Measurements from ENCODE around the gene TH. TPM values are rescaled to one million over a fixed set of nuclear protein-coding genes. Genes with fewer than 3 reads are reported as not detected.
A peak's percentile ranks its signal among the peaks of the same experiment; 100 is the strongest.

The TH gene
- total and polyA plus RNA-seq, 2 experiments from 2014 or later, result not detected

DNA sequence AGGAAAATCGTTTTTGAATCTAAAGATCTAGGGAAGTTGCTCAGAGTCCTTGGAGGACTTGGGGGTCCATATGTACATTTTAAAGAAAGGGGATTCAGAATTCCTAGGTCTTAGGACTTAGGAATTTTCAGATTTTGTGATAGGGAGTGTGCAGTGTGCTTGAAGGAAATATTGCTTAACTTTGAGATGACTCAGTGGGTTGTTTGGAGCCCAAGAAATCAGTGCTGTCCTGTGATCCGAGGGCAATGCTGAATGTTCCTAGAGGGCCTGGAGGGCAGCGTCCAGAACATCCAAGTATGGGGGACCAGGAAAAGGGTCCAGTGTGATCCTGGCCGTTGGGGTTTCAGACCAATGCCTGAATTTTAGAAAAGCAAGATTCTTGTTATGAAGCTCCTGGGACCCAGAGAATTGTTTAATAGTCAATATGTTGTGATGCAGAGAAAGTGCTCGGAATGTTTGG, 29.3 kb downstream of the TH start:
- Histone ChIP-seq H3K9me3 (ENCODE audit: low read depth) (no peaks in the 10 kb centered on the region), H3K27ac (no peak overlapping the region), H3K4me1 (ENCODE audit: low read depth) (no peaks in the 10 kb centered on the region), H3K4me3 (no peak overlapping the region), H3K36me3 (no peaks in the 10 kb centered on the region), H3K27me3 (peaks cover 100% of the 10 kb centered on the region)
- TF ChIP-seq, protein P1, sequence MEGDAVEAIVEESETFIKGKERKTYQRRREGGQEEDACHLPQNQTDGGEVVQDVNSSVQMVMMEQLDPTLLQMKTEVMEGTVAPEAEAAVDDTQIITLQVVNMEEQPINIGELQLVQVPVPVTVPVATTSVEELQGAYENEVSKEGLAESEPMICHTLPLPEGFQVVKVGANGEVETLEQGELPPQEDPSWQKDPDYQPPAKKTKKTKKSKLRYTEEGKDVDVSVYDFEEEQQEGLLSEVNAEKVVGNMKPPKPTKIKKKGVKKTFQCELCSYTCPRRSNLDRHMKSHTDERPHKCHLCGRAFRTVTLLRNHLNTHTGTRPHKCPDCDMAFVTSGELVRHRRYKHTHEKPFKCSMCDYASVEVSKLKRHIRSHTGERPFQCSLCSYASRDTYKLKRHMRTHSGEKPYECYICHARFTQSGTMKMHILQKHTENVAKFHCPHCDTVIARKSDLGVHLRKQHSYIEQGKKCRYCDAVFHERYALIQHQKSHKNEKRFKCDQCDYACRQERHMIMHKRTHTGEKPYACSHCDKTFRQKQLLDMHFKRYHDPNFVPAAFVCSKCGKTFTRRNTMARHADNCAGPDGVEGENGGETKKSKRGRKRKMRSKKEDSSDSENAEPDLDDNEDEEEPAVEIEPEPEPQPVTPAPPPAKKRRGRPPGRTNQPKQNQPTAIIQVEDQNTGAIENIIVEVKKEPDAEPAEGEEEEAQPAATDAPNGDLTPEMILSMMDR (IDR thresholded peaks at IDR 0.05; ENCODE audit: low read depth, low read length), result no peak
- peak in 1 of 2 donors; percentile 56 for DNase-seq (ENCODE audit: low read depth in 1 of 2, low spot score in 1 of 2)

DNA sequence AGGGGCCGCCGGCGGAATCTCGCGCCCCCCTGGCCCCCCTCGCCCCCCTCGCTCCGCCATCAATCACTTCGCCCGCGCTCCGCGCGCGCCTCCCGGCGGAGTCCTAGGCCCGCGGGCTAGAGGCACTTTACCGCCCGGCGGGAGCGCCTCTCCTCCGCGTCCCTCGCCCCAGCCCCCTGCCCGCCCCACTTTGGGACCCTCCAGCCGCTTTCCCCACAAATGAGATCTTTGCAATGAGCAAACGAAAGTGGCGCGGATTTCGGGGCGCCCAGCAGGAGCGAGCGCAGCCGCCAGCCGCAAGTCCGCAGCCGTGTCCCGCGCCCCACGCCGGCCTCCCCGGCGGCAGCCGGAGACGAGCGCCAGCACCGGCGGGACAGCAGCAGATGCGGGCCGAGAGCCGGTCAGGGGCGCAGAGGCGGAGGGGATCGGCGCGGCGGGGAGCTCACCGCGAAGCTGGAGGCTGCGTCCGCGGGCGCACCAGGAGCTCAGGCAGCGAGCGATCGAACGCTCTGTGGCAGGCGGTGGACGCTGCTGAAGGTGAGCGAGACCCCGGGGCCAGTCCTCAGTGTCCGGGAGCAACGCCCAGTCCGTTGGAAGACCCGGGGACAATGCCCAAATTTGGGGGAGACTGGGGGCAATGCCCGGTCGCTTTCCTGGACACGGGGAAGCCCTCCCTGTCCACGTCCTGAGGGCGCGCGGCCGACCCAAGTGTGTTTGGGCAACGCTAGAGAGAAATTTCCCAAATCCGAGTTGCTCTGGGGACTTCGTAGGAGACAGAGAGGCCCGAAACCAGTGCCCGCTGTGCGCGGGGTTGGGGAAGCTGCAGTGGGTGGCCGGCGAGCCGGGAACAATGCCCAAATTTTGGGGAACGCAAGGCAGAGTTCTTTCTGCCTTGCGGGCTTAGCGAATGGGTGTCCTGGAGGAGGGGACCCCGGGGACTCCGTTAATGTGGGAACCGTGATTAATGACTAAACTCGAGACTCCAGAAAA, 30.9 kb downstream of the TH start:
- Histone ChIP-seq H3K4me1 (ENCODE audit: low read depth) (no peaks in the 10 kb centered on the region), H3K27ac (no peak overlapping the region), H3K27me3 (peaks cover 85% of the 10 kb centered on the region), H3K4me3 (peak overlapping the region; percentile 34), H3K9me3 (ENCODE audit: low read depth) (no peaks in the 10 kb centered on the region), H3K36me3 (no peaks in the 10 kb centered on the region)
- TF ChIP-seq, protein P1 (IDR thresholded peaks at IDR 0.05; ENCODE audit: low read depth, low read length), result no peak
- peak in 1 of 2 donors; percentile 56 for DNase-seq (ENCODE audit: low read depth in 1 of 2, low spot score in 1 of 2)

DNA sequence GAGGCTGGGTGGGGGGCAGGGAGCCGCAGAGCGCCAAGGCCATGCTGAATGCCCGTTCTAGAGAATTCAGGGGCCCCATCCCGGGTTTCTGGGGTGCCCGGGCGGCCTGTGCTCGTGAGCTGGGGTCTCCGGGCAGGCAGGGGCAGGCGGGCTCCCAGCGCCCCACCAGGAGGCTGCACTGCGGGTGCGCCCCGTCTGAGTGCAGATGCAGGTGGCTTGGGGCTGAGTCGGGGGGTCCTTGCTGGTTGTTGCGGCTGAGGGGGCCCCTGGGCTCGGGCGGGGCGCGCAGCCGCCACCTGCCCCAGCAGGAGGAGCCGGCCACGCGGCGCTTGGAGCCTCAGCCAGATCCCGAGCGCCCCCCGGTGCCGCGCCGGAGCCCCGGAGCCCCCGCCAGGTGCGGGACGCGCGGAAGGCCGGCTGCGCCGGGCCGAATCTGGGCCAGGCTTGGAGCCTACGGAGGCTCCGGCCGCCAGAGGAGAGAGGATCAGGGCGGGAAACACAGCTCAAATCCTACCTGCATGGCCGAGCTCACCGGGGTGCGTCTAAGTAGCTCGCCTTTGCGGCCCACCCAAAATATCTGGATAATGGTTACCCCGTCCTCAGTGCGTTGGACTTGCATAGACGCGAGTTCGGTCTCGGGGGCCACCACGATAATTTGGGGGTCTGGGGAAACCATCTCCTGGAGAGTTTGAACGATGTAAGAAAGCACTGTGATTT, 31.8 kb downstream of the TH start:
- Histone ChIP-seq H3K27ac (no peak overlapping the region), H3K9me3 (ENCODE audit: low read depth) (no peaks in the 10 kb centered on the region), H3K36me3 (no peaks in the 10 kb centered on the region), H3K27me3 (peaks cover 75% of the 10 kb centered on the region), H3K4me1 (ENCODE audit: low read depth) (no peaks in the 10 kb centered on the region), H3K4me3 (peak overlapping the region; percentile 34)
- peak in 1 of 2 donors; percentile 48 for DNase-seq (ENCODE audit: low read depth in 1 of 2, low spot score in 1 of 2)
- TF ChIP-seq, protein P1 (IDR thresholded peaks at IDR 0.05; ENCODE audit: low read depth, low read length), result no peak

DNA sequence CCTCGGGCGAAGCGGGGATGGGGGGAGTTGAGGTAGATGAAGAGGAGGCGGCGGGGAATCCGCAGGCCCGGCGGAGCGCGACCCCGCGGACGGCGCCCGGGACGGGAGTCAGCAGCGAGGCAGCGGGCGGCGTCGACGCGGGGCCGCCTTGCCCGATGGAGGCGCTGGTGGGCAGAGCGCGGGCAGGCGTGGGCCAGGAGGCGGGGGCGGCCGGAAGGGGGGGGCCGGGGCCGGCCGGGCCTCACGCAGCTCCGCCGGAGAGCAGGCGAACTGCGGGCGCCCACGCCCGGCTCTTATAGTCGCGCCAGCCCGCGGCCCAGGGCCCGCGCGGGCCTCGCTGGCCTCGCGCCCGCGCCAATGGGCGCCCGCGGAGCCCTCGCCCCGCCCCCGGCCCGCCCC, 32.5 kb downstream of the TH start, which contains the start of gene IGF2:
Gene IGF2 (minus strand): TSS at position 267 of the 399 bp plus-strand sequence. CDS start 3,866 bp downstream, outside the sequence.
- Histone ChIP-seq H3K4me1 (ENCODE audit: low read depth) (no peaks in the 10 kb centered on the region), H3K4me3 (peak within 1 kb of the TSS; percentile 41), H3K27ac (no peak within 1 kb of the TSS), H3K27me3 (peaks cover 69% of the 10 kb centered on the region), H3K9me3 (ENCODE audit: low read depth) (no peaks in the 10 kb centered on the region), H3K36me3 (no peaks in the 10 kb centered on the region)
- TF ChIP-seq, protein P1 (IDR thresholded peaks at IDR 0.05; ENCODE audit: low read depth, low read length), result no peak
- DNase-seq (ENCODE audit: low read depth in 1 of 2, low spot score in 1 of 2), result peak in 1 of 2 donors; percentile 55

DNA sequence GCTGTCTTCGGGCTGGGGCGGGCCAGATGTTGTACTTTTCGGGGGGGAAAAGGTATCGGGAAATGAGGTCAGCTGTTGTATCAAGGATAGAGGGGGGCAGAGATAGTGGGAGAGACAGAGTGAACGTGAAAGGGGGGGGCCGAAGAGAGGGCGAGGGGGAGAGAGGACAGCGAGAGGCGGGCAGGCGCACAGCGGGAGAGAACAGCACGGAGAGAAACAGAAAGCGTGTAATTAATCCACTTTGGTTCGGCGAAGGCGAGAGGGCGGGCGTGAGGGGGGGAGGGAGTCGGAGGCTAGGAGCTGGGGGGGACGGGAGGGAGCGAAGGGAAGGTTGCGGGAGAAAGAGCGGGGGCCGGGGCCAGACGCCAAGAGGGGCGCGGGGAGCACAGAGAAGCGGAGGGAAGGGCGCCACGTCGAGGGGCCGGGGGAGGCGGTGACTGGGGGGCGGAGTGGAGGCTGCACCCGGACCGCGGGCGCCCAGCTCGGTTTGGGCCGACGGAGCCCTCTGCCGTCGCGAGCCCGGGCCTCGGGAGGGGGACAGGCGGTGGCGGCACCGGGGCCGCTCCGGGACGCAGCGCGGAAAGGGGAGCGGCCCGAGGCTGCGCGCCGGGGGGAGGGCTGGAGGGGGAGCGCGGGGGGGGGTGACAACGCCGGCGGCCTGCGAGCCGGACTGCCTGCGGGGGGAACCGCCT, 33.0 kb downstream of the TH start:
- Histone ChIP-seq H3K36me3 (no peaks in the 10 kb centered on the region), H3K27ac (no peak overlapping the region), H3K4me3 (peak overlapping the region; percentile 41), H3K4me1 (ENCODE audit: low read depth) (no peaks in the 10 kb centered on the region), H3K9me3 (ENCODE audit: low read depth) (no peaks in the 10 kb centered on the region), H3K27me3 (peaks cover 63% of the 10 kb centered on the region)
- DNase-seq (ENCODE audit: low read depth in 1 of 2, low spot score in 1 of 2), result no peak
- TF ChIP-seq, protein P1 (IDR thresholded peaks at IDR 0.05; ENCODE audit: low read depth, low read length), result no peak

Measured in cardiac muscle cell (in vitro differentiated cells and primary cell).